NCI-H146 treated with DMSO at 0.1 percent for 48 hours (cell line): ENCODE data around the gene MAGT1.
"Not testable (repeated sequence)": the region's sequence is repeated elsewhere in the genome, so short reads cannot be mapped to it uniquely, and the experiment has no call there.

ENCODE experiments used
- DNase-seq: peaks from one replicate; lab custom pipeline; 2025; ENCODE audit not compliant: unreplicated experiment; lab: John Stamatoyannopoulos, UW

MAGT1 gene

GRCh38 chrX:77875372-77875771 is 19.9 kb downstream of the MAGT1 start:
- DNase-seq: no peak

GRCh38 chrX:77831544-77831943 is 63.7 kb downstream of the MAGT1 start:
- not testable (repeated sequence) for DNase-seq

DNA sequence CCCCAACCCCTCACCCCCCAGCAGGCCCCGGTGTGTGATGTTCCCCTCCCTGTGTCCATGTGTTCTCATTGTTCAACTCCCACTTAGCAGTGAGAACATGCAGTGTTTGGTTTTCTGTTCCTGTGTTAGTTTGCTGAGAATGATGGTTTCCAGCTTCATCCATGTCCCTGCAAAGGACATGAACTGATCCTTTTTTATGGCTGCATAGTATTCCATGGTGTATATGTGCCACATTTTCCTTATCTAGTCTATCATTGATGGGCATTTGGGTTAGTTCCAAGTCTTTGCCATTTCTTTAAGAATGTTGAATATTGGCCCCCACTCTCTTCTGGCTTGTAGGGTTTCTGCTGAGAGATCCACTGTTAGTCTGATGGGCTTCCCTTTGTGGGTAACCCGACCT is 73.2 kb downstream of the MAGT1 start:
- not testable (repeated sequence) for DNase-seq

GRCh38 chrX:77820091-77820727 is 75.0 kb downstream of the MAGT1 start:
- DNase-seq: no peak

DNA sequence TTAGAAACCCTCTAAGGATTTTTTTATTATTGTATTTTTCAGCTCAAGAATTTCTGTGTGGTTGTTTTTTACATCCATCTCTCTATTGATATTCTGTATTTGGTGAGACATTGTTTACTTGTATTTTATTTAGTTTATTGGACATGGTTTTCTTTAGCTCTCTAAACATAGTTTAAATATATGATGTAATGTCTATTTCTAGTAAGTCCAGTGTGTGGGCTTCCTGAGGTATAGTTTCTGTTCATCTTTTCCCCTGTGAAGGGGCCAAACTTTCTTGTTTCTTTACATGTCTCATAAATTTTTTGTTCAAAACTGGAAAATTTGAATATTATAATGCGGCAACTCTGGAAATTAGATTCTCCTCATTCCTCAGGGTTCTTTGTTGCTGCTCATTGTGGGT is 81.0 kb downstream of the MAGT1 start:
- DNase-seq: no peak

DNA sequence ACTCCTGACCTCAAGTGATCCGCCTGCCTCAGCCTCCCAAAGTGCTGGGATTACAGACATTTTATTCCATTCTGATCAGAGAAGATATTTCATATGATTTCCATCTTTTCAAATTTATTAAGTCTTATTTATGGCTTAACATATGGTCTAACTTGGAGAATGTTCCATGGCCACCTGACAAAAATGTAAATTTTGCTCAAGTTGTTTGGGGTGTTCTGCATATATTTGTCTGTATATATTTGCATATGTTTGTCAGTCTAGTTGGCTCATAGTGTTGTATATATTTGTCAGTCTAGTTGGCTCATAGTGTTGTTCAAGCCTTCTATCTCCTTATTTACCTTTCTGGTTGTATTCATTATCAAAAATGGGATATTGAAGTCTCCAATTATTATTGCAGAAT is 93.0 kb downstream of the MAGT1 start:
- no peak for DNase-seq

DNA sequence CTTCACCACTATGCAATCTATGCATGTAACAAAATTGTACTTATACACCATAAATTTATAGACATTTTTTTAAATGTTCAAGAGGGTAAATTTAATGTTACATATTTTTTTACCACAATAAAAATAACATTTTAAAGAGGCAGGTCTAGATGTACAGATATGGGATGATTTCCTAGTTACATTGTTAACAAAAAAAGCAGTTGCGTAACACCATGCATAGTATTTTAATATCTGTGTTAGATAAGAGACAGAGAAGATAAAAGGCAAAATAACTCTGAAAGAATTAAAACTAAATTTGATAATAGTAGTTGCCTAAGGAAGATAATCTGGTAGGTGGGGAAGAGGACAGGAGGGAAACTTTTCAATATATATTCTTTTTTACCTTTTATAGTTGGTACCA is 100.1 kb downstream of the MAGT1 start:
- no peak for DNase-seq

GRCh38 chrX:77793946-77794345 is 101.3 kb downstream of the MAGT1 start:
- DNase-seq: no peak

DNA sequence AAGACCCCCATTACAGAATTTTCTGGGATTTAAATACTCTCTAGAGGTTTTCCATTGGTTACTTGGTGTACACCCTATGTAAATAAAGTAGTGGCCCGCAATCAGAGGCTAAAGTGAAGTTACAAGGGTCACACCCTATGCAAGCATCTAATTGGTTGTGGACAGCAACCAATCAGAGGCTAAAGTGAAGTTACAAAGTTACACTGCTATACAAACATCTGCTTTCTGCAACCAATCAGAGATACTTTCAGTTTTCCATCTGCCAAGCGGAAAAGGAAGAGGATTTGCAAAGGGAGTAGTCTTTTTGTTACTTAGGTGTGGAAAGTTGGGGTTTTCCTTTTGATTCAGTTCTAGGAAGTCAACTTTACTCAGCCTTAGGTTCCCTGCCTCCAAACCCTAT is 107.2 kb downstream of the MAGT1 start:
- no peak for DNase-seq

DNA sequence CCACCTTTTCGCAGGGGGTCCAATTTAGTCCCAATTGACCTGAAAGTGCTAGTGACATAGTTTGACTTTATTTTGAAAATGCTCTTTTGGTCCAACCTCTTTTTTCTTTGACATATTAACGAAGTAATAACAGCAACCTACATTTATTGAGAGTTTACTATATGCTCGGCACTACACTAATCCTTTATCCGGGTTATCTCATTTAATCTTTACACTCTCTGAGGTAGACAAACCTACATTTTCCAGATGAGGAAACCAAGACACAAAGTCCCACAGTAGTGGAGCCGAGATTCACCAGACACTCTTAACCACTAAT is 108.9 kb downstream of the MAGT1 start:
- no peak for DNase-seq

DNA sequence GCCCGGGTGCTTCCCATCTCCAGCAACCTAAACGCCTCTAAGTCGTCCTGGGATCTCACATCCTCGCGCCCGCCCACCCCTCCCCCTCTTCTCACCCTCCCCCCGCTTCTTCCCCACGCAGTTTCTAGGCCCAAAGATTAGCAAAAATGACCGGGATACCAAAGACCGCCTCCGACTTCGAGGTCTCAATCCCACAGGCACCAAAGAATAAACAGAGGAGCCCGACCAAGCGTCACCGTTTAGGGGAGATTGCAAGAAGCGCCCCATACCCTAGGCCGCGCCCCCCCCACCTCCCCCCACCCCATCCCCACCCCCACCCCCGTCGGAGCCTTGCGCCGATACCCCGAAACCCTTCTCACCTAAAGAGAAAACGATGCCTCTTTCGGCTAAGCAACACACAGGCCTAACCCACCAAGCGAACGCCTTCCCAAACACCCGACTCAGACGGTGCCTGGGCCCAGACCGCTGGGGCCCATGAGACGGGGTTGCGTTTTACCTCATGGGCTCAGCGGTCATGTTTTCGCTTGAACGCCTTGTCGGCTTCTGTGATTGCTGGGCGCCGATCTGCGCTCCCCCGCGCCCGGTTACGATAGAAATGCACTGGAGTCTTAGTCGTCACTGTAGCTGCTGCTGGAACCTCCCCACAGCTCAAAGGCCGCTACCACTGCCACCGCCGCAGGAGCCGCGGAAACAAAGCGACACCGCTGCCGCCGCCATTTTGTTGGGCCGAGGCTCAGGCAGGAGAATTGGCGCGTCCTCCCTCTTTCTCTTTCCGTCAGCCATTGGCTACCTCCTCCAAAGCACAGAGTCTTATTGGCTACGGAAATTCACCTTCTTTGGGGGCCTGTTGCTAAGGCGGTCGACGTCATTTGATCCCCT is 109.5 kb downstream of the MAGT1 start, which contains the start of gene ATRX:
Gene ATRX, minus strand, starts transcription at position 731 of the 879 bp plus-strand sequence. Its CDS starts 215 bp downstream, at position 516.
- DNase-seq: peak; percentile 76

DNA sequence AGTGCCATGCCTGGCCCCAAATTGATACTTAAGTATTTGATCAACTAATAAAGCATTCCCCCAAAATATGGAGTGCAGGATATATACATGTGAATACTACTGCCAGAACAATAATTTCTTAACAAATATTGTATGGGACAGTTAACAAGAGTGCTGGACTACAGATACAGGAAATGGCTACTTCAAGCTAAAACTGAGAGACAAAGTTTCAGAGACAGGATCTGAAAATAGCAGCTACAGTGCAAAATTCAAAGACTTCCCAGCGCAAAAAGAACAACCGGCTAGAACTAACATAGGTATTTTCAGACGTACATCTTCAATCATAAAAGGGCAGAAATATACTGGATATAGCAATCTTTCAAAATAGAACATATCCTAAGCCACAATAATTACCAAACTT is 115.5 kb downstream of the MAGT1 start:
- DNase-seq: no peak

GRCh38 chrX:77776659-77777058 is 118.6 kb downstream of the MAGT1 start:
- DNase-seq: no peak
